Epithelial cell of proximal tubule (primary cell): ENCODE results near the gene SRF. TPM values are rescaled to one million over a fixed set of nuclear protein-coding genes. Genes with fewer than 3 reads are reported as not detected.

Experiments
- DNase-seq: peaks from one replicate; pipeline ENCODE4 v3.0.0-alpha.2; 2011; ENCODE audit warnings: low read depth
- H3K4me3 ChIP-seq: 2 replicates; pipeline ENCODE4 v1.5.1; 2011; ENCODE audit warnings: low read depth, mild to moderate bottlenecking, low read length
- CTCF ChIP-seq: conservative IDR thresholded peaks from 2 replicates; pipeline ENCODE4 v1.5.1; 2012; ENCODE audit warnings: low read depth, mild to moderate bottlenecking, low read length
- total RNA-seq: library from RNA; depleted of rRNA; stranded (reverse); fragments of >200 nt; gene quantifications from 2 replicates; pipeline ENCODE4 v1.2.3, GENCODE V29; 2015

SRF gene
- total RNA-seq, 1 donor from 2014 or later: 25.0 TPM

GRCh38 chr6:43221046-43221972 is 50.2 kb downstream of the SRF start:
- no peak for TF ChIP-seq CTCF
- no peak for DNase-seq
- H3K4me3 ChIP-seq: no peak overlapping the region

- no peak overlapping the region for H3K4me3 ChIP-seq
- TF ChIP-seq CTCF: no peak
- DNase-seq: no peak
These were observed 51.5 kb downstream of the SRF start for GRCh38 chr6:43222418-43223059.

- no peak for DNase-seq
- no peak for TF ChIP-seq CTCF
- no peak overlapping the region for H3K4me3 ChIP-seq
These were observed 52.1 kb downstream of the SRF start for GRCh38 chr6:43223175-43223574.

GRCh38 chr6:43226192-43226851 is 55.3 kb downstream of the SRF start:
- no peak overlapping the region for H3K4me3 ChIP-seq
- no peak for DNase-seq
- no peak for TF ChIP-seq CTCF

- no peak for DNase-seq
- H3K4me3 ChIP-seq: peak within 1 kb of the TSS; percentile 57
- TF ChIP-seq CTCF: peak; percentile 73
These were observed 58.1 kb downstream of the SRF start, which contains the start of gene DNPH1 for GRCh38 chr6:43228951-43229802. TSS of gene DNPH1 (minus strand) at chr6:43229481. CDS start at chr6:43229456, 25 bp downstream.
